ENCODE results near the gene CHMP2B.

Gene CHMP2B

DNA sequence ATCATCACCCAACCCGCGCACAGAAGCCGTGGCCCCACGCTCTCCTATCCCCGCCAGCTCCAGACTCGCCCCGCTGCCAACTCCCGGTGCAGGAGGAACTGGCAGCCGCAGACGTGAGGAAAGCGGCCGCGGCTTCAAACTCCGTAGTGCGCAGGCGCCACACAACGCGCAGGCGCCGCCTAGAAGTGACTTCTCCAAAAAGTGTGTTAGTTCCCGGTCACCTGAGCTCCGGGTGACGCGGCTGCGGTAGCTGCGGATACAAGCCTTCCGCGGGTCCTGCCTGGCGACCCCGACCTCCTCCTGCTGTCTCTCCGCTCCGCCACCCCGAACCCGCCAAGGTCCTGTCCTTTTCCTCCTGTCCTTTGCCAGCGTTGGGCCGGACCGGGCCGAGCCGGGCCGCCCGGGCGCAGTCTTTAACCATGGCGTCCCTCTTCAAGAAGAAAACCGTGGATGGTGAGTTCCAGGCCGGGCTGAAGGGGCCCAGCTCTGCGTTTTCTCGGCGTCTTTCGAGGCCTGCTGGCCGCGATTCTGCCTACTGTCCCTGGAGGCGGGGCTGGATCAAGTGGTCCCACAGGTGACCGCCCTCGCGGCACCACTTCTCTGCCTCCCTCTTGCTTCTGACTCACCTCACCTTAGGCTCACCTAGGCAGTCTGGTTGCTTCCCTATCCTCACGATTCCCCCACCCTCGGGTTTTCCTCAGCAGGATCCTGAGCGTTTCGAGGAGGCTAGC, at the start of gene CHMP2B:
Gene CHMP2B (plus strand): TSS at position 206 of the 731 bp plus-strand sequence. CDS start 214 bp downstream, at position 420.
- peak; percentile 93 for DNase-seq (ENCODE audit: low spot score)

DNA sequence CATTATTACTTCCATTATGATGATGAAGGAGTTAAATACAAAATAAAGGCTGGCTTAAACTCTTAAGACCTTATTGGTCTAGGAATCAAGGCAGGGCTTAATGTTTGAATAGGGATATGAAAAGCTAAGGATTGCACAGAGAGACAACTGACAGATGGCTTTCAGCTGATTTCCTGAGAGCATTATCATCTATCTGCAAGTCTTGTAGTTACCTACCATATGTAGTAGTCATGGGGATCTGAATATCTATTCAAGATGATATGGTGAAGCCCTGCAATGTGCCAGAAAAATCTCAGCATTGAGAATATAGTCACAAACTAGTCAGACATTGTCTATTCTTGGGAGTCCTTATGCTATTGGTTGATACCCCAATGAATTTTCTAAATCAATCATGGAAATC, 47.5 kb upstream of the CHMP2B start:
- no peak for DNase-seq (ENCODE audit: low spot score)

- no peak for DNase-seq (ENCODE audit: low spot score)
These were observed 45.6 kb upstream of the CHMP2B start for GRCh38 chr3:87181551-87181950.

DNA sequence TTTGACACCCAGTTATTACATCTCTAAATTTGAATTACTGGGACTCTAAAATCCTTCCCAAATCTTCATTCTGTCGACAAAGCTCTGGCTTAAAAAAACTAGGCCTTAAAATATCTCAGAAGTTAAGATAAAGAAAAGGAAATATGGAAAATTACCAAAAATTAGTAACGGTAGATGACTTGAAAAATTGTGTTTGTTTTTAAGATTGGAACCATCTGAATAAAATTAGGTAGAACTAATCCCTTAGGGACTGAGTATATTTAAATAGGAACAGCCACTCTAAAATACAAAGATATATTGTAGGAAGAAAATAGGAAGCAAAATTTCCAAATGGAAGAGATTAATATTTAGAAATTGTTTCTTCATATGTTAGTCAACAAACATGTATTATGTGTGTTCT, 45.1 kb upstream of the CHMP2B start:
- DNase-seq (ENCODE audit: low spot score): no peak

GRCh38 chr3:87186608-87187159, 40.4 kb upstream of the CHMP2B start:
- DNase-seq (ENCODE audit: low spot score): no peak

DNA sequence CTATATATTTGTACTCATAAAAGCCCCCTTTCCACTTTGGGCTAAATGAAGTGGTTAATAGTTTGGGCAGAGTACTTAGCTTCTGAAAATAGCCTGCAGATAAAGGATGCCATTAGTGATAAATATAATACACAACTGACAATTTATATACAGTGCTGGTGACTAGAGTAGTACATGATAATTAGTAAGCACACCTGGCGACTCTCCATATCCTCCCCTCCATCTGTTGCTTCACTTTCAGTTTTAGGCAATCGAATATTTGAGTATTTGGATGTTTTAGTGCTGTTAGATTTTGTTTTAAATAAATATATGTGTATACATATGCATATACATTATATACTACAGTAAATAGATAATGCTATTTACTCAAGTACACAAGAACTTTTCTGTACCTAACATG, 35.9 kb upstream of the CHMP2B start:
- no peak for DNase-seq (ENCODE audit: low spot score)

DNA sequence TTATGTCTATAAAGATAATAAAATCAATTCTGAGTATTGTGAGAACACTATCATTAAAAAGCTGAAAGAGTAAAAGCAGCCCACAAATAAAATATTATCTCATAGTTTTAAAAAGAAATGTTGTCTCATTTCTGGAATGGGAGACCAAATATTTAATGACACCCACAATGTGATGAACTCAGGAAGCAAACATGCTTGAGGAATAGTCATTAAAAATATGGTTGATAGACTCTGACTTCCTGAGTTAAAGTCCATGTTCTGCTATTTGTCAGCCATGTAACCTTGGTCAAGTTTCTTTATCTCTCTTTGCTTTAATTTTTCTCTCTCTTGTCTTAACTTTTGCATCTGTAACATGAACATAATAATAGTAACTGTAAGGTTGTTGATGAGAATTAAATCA, 35.5 kb upstream of the CHMP2B start:
- no peak for DNase-seq (ENCODE audit: low spot score)

DNA sequence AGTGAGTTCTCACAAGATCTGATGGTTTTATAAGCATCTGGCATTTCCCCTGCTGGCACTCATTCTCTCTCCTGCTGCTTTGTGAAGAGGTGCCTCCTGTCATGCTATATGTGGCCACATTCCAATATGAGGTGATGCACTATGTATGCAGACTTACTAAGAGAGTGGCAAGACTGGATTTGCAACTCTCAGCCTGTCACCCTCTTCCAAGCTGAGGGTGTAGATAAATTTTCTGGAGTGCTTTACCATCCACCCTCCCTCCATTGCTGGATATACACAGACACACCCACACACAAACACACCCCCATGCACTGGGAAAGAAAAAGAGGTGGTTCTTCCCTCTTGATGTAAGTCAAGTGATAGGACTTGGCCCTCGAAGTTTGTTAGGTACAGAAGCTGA, 30.2 kb upstream of the CHMP2B start:
- no peak for DNase-seq (ENCODE audit: low spot score)

DNA sequence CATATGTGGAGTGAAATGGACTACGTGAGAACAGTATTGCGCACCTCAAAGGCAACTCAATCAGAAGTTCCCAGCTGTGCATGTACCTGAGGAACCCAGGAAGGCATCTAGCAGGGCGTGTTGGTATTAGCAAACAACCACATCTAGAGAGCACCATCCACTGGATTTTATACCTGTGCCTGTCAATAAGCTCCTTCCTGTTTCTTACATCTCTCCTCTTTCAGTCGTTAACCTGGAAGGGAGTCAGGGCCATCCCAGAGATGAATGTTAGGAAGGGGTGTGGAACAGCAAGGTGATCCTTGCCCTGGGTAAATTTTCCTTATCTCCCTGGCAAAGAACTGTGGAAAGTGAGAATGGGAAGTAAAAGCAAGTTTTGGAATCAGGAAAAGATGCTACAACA, 29.6 kb upstream of the CHMP2B start:
- no peak for DNase-seq (ENCODE audit: low spot score)

DNA sequence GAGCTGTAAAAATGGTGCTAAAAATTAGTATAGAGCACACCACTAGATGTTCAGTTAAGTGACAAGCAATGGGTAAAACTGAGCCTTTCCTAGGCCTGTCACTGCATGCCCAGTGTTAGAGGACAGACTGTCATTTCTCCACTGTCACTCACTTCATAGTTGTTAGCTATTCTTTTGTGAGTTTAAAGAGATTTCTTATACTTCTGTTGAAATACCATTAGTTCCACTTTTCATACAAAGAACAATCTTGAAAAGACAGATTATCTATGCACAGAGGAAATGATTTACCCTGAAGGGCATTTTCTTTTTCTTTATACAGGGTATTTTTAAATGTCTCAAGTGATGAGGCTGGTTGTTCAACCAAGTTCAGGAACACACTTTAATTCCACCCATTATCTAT, 28.3 kb upstream of the CHMP2B start:
- no peak for DNase-seq (ENCODE audit: low spot score)

DNA sequence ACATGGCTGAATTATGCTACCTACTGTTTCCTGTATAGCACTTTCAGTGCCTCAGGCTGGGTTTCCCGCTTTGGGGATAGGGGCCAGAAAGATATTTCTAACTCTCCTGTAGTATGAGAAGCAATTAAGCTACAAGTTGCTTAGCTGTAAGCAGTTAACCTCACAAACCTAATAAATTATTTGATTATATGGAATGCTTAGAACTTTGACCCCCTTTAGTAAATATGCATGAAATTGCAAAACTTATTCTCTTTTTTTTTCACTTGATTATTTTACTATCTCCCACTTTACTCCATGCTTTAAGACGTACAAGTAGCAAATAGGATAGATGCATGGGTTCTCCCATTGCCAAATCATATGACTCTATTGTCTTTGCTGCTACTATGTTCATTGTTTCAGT, 27.5 kb upstream of the CHMP2B start:
- no peak for DNase-seq (ENCODE audit: low spot score)

DNA sequence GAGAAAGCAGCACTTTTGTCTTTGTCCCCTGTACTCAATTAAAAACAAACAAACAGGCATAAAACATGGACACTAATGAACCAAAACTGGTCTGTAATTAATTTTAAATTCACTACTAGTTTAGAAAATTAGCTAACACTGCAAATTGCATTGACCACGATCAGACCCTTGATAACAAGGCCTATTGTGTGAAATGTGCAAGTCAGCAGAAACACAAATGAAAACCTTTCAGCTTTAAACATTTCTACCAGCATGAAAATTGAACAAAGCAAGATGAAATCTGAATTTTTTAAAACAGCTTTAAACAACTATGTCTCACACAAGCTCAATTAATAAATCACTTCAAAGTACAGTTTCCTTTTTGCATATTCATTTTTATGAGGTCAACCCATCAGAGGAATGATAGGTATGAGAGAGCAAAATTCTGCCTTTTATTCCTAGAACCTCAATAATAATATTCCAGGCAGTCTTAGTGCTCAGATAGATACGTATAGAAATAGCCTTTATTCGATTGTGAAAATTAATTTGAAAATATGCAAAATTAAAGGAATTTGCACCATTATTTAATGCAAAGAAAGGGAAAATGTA, 27.0 kb upstream of the CHMP2B start:
- peak; percentile 36 for DNase-seq (ENCODE audit: low spot score)

GRCh38 chr3:87201727-87202126, 25.4 kb upstream of the CHMP2B start:
- DNase-seq (ENCODE audit: low spot score): no peak

DNA sequence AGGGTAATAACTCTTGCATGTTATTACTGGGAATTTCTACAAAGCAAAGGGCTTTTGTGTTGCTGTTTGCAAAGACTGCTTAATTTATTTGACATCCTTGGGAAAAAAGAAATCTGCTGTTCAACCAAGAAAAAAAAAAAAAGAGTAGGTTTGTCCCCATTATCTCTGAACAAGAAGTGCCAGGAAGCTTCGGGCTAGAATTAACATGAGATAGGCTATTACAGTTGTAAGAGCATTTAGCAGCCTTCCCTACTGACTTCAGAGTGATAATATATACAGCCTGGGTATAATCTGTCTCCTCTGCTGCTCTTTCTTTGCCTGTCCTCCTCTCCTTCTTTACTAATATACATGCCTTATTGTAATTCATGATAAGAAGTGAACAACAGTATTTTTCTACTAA, 23.3 kb upstream of the CHMP2B start:
- DNase-seq (ENCODE audit: low spot score): no peak

DNA sequence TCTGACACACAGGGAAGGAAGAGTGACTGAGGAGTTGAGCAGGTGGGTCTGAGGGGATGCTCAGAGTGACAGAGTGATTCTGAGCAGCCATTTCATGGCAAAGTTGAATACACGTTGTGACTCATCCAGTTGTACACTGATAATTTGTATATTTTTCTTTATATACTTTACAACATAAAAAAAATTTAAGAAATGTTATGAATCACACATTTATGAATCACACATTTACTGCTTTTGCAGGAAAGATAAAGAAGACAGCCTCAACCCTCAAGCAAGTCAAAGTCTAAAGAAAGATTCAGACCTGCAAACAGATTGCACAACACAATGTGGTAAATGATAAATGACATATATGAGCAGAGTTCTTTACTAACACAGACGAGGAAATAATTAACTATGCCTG, 21.0 kb upstream of the CHMP2B start:
- DNase-seq (ENCODE audit: low spot score): no peak

DNA sequence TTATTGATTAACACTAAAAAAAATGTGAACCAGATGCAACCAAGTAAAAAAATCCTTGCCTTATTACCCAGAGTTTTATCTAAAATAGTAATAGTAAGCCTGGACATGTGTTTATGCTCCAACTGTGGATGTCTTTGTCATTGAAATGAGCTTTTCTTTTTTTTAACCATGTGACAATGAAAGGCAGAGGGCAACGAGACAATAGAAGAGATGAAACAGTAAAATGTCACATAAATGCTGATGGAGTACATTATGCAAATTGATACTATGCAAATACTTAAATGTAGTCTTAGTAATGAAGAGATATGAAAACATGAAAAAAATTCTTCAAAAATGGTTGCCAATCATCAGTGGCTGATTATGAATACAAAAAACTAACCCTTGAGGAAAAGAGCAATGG, 20.5 kb upstream of the CHMP2B start:
- no peak for DNase-seq (ENCODE audit: low spot score)

GRCh38 chr3:87207460-87207859, 19.6 kb upstream of the CHMP2B start:
- DNase-seq (ENCODE audit: low spot score): no peak

DNA sequence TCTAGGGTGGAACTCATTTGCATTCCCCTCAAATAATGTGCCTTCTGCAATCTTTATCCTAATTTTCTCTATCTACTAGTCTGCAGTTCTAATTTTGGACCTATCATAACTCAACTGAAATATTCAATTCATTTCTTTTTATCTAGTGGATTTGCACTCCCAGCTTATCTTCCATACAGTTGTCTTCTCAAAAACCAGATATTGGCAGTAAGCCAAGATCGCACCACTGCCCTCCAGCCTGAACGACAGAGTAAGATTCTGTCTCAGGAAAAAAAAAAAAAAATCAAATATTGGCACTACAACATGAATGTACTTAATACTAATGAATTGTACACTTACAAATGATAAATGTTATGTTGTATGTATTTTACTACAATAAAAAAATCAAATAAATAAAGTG, 18.0 kb upstream of the CHMP2B start:
- DNase-seq (ENCODE audit: low spot score): no peak

DNA sequence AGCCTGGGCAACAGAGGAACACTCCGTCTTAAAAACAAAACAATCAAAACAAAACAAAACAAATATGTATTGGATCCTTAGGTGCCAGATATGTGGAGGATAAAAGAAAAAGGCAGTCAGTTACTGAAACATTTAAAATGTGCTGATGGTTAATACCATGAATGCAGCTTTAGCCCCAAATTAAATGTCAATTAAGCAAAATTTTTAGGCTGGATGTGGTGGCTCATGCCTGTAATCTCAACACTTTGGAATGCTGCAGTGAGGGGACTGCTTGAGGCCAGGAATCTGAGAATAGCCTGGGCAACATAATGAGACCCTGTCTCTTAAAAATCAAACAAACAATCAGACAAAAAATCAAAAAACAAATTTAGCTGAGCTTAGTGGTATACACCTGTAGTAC, 8.5 kb upstream of the CHMP2B start:
- DNase-seq (ENCODE audit: low spot score): no peak

- DNase-seq (ENCODE audit: low spot score): no peak
These were observed 7.5 kb upstream of the CHMP2B start for GRCh38 chr3:87219611-87220010.

GRCh38 chr3:87225659-87226058, 1.4 kb upstream of the CHMP2B start:
- DNase-seq (ENCODE audit: low spot score): peak; percentile 78

DNA sequence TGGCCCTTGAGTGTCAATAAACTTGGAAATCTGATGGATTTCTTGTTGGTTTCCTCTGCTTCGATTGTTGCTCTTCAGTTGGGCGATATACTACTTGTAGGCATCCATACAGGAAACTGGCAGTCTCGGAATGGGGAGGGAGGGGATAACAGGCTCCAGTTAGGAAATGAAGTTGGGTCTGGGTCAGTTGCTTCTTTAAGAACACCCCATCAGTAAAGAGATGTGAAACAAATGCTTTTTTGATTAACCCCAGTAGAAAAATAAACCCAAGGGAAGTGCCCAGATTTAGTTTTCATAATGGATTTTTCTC, 681 bp downstream of the CHMP2B start:
- no peak for DNase-seq (ENCODE audit: low spot score)

DNA sequence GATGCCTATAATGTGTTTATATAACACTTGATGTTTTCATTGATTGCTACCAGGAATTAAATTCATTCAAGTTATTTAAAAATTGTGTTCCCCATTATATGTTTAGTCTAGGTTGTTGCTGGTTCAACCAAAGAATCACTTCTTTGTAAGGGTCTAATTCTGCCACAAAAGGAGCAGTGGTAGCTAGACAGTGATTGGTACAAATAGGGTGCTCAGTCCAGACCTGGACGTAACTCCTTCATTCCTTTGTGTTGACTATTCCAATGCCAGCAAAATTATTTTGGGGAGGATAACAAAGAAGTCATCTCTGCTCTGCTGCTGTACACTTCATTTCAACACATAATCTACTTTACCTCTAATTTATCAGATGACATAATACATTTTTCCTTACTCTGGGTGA, 1.2 kb downstream of the CHMP2B start:
- peak; percentile 75 for DNase-seq (ENCODE audit: low spot score)

GRCh38 chr3:87229113-87229512, 2.0 kb downstream of the CHMP2B start:
- peak; percentile 19 for DNase-seq (ENCODE audit: low spot score)
